Panc1 (cell line): ENCODE data around the gene SGF29. TPM values are rescaled to one million over a fixed set of nuclear protein-coding genes. Genes with fewer than 3 reads are reported as not detected.
"Not testable (repeated sequence)": the region's sequence is repeated elsewhere in the genome, so short reads cannot be mapped to it uniquely, and the experiment has no call there.

Experiments
- ATAC-seq: fragments of 200-7000 bp; cut with Tn5 transposase; 2 replicates; pipeline ENCODE4 v1.9.1; 2020; ENCODE audit warnings: mild to moderate bottlenecking, moderate library complexity
- BruUV-seq: library from RNA; stranded (reverse); fragments of 400-500 nt; replicated peaks from 2 replicates; lab custom pipeline; 2021; lab: Mats Ljungman, UMichigan
- CTCF ChIA-PET: fragments of 300-600 bp; sonication (Branson Sonifier 250); formaldehyde crosslinking; loops from one replicate; lab custom pipeline; 2022; ENCODE audit warnings: antibody characterized with exemption; lab: Charles Lee
- POLR2A ChIA-PET: fragments of 300-600 bp; sonication (Branson Sonifier 250); formaldehyde crosslinking; loops from one replicate; lab custom pipeline; 2022; ENCODE audit warnings: antibody characterized with exemption; lab: Charles Lee
- DNase-seq: peaks from one replicate; pipeline ENCODE4 v3.0.0-alpha.2; 2010; ENCODE audit warnings: low read depth, low spot score
- H3K27ac ChIP-seq: 2 replicates; pipeline ENCODE4 v1.5.1; 2011; ENCODE audit warnings: mild to moderate bottlenecking, low read length, inconsistent platforms
- H3K27me3 ChIP-seq: fragments of 200-500 bp; sonication (Bioruptor generic); 2 replicates; pipeline ENCODE4 v1.6.0; 2014; ENCODE audit warnings: low read length, inconsistent platforms; ENCODE audit not compliant: control insufficient read depth, insufficient read depth
- H3K36me3 ChIP-seq: fragments of 200-500 bp; sonication (Bioruptor generic); 2 replicates; pipeline ENCODE4 v1.5.1; 2014; ENCODE audit warnings: inconsistent platforms, mild to moderate bottlenecking, low read length, moderate library complexity; ENCODE audit not compliant: control insufficient read depth, insufficient read depth
- H3K4me1 ChIP-seq: 2 replicates; pipeline ENCODE4 v1.5.1; 2011; ENCODE audit warnings: inconsistent platforms, mild to moderate bottlenecking, low read length, moderate library complexity; ENCODE audit not compliant: control insufficient read depth, insufficient read depth
- H3K4me3 ChIP-seq, 2 experiments: 2 replicates each; pipeline ENCODE4 v1.5.1; 2011 to 2012; ENCODE audit warnings: low read depth in 2 of 2, low read length in 2 of 2, mild to moderate bottlenecking in 2 of 2, inconsistent platforms in 1 of 2, moderate library complexity in 1 of 2
- H3K9me3 ChIP-seq: fragments of 200-500 bp; sonication (Bioruptor generic); 2 replicates; pipeline ENCODE4 v1.5.1; 2014; ENCODE audit warnings: low read depth, mild to moderate bottlenecking, inconsistent platforms, low read length, moderate library complexity; ENCODE audit not compliant: control insufficient read depth, insufficient read depth
- CTCF ChIP-seq: fragments of 450-650 bp; IDR thresholded peaks from 2 replicates; pipeline ENCODE4 v1.5.1; 2017; ENCODE audit warnings: mild to moderate bottlenecking
- POLR2AphosphoS5 ChIP-seq: IDR thresholded peaks from 2 replicates; pipeline ENCODE4 v1.6.1; 2012; ENCODE audit warnings: mild to moderate bottlenecking, low read depth, low read length, moderate library complexity
- REST ChIP-seq, 2 experiments: IDR thresholded peaks; 2 replicates each; pipeline ENCODE4 v1.6.1; 2011 to 2012; ENCODE audit warnings: low read depth in 2 of 2, control low read depth in 1 of 2, low read length in 1 of 2, mild to moderate bottlenecking in 1 of 2, moderate library complexity in 1 of 2; ENCODE audit not compliant: insufficient read depth in 1 of 2
- SIN3A ChIP-seq: IDR thresholded peaks from 2 replicates; pipeline ENCODE4 v1.6.1; 2012; ENCODE audit warnings: low read depth, mild to moderate bottlenecking, low read length, moderate library complexity, borderline replicate concordance; ENCODE audit not compliant: insufficient read depth
- TCF7L2 ChIP-seq: IDR thresholded peaks from 2 replicates; pipeline ENCODE4 v1.6.1; 2011; ENCODE audit warnings: mild to moderate bottlenecking, low read depth, low read length, inconsistent platforms
- in situ Hi-C: cut with HindIII; loops from 2 replicates; pipeline ENCODE4 v1.10.0; 2016; ENCODE audit warnings: low sequenced_read_pairs, low pct_unique_long_range_greater_than_20kb
- intact Hi-C: fragments of 100-400 bp; cut with micrococcal nuclease; formaldehyde crosslinking; loops from one replicate; pipeline ENCODE4 v1.10.0; 2022; ENCODE audit not compliant: unreplicated experiment
- total RNA-seq: library from RNA; stranded (reverse); gene quantifications from one replicate; pipeline ENCODE4 v1.2.1, GENCODE V29; 2021; ENCODE audit not compliant: unreplicated experiment

The SGF29 gene
- total RNA-seq, 1 experiment from 2014 or later, result 29.5 TPM

GRCh38 chr16:28524681-28525171, 29.0 kb upstream of the SGF29 start:
- H3K27me3 ChIP-seq, result no peaks in the 10 kb centered on the region
- no peaks in the 10 kb centered on the region for H3K4me1 ChIP-seq
- H3K4me3 ChIP-seq, result no peak overlapping the region
- H3K36me3 ChIP-seq, result no peaks in the 10 kb centered on the region
- intact Hi-C loops, result no loop called here
- TF ChIP-seq REST (IDR thresholded peaks at IDR 0.05; ENCODE audit: insufficient read depth in 1 of 2, low read depth in 2 of 2, low read length in 1 of 2) (no peak), POLR2AphosphoS5 (no peak), SIN3A (no peak), CTCF (no peak), TCF7L2 (no peak)
- DNase-seq (no peak), ATAC-seq (no peak)
- no peak overlapping the region for H3K27ac ChIP-seq
- ChIA-PET POLR2A (no interaction called here), CTCF (interaction anchor here (0.7 kb wide), 1 partner anchor 28 kb away, joined by 3 read pairs; no protein-coding TSS in a partner anchor)
- in situ Hi-C loops, result no loop called here
- H3K9me3 ChIP-seq, result no peaks in the 10 kb centered on the region
- BruUV-seq, result no TSS peak

GRCh38 chr16:28526201-28527099, 27.3 kb upstream of the SGF29 start:
- no peak overlapping the region for H3K4me3 ChIP-seq
- no peaks in the 10 kb centered on the region for H3K27me3 ChIP-seq
- POLR2A ChIA-PET, result no interaction called here
- DNase-seq (no peak), ATAC-seq (no peak)
- intact Hi-C loops (no loop called here), in situ Hi-C loops (no loop called here)
- BruUV-seq, result no TSS peak
- no peaks in the 10 kb centered on the region for H3K9me3 ChIP-seq
- CTCF ChIA-PET, result no interaction called here
- no peaks in the 10 kb centered on the region for H3K4me1 ChIP-seq
- no peaks in the 10 kb centered on the region for H3K36me3 ChIP-seq
- no peak overlapping the region for H3K27ac ChIP-seq
- TF ChIP-seq REST (IDR thresholded peaks at IDR 0.05; ENCODE audit: insufficient read depth in 1 of 2, low read depth in 2 of 2, low read length in 1 of 2) (no peak), CTCF (no peak), POLR2AphosphoS5 (no peak), SIN3A (no peak), TCF7L2 (no peak)

GRCh38 chr16:28527100-28527785, 26.5 kb upstream of the SGF29 start:
- intact Hi-C loops, H3K36me3 ChIP-seq, H3K9me3 ChIP-seq, H3K27ac ChIP-seq, H3K4me1 ChIP-seq, H3K27me3 ChIP-seq, H3K4me3 ChIP-seq, in situ Hi-C loops, DNase-seq, ATAC-seq, BruUV-seq: not testable (repeated sequence)
- ChIA-PET POLR2A (interaction anchor here (0.6 kb wide), 1 partner anchor 21 kb away, joined by 3 read pairs; no protein-coding TSS in a partner anchor), CTCF (interaction anchor here (0.6 to 0.7 kb wide), 2 partner anchors 248 to 265 kb away, joined by 4 read pairs; no protein-coding TSS in a partner anchor)
